ENCODE data around the gene PLD2. TPM values are rescaled to one million over a fixed set of nuclear protein-coding genes. Genes with fewer than 3 reads are reported as not detected.

The PLD2 gene
- total RNA-seq, 4 donors from 2014 or later: 10.2 to 21.3 (median 15.7) TPM

DNA sequence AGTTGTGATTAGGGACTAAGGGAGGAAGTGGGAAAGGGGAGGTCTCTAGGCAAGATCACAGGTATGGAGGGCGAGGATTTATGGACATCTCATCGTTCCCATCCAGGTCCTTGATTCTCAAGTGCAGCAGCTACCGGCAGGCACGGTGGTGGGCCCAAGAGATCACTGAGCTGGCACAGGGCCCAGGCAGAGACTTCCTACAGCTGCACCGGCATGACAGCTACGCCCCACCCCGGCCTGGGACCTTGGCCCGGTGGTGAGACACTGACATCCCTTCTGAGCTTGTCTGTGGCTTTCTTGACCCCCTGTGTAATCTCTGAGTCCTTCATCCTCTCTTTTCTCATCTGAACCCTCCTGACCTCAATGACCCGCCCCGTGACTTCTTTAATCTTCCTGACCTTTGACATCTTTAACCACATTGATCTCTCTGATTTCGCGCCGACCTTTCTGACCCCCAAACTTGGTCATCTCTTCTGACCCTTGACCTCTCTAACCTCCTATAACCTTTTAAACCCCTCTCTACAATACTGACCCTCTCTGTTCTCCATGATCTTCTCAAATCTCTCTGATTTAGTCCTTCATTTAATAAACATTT lies 3.8 kb downstream of the PLD2 start:
- TF ChIP-seq EP300 (IDR thresholded peaks at IDR 0.05): no peak
- Histone ChIP-seq H3K4me1 (peaks cover 0 to 26% (median 11%) of the 10 kb centered on the region in 3 donors), H3K9me3 (no peaks in the 10 kb centered on the region), H3K4me3 (no peak overlapping the region), H3K27ac (no peak overlapping the region), H3K27me3 (no peaks in the 10 kb centered on the region), H3K36me3 (peaks cover 0 to 48% of the 10 kb centered on the region in 2 donors)
- no peak for ATAC-seq
- 35 to 67% methylated on average over 2 to 12 of the region's 13 CpGs for WGBS, 2 donors (ENCODE audit: low coverage in 1 of 2)

DNA sequence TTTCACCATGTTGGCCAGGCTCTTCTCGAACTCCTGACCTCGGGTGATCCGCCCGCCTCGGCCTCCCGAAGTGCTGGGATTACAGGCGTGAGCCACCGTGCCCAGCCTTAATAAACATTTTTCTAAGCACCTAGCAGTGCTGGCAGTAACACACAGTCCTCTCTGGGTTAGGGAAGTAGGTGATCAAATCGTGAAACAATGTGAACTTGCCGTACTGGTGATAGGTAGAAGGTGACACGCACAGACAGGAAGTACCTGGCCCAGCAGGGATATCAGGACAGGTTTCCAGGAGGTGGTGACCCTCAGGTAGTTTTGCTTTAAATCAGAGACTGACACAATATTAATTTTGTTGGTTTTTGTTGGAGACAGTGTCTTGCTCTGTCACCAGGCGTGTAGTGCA lies 4.5 kb downstream of the PLD2 start:
- WGBS, 2 donors (ENCODE audit: low coverage in 1 of 2): 89 to 90% methylated on average over 1 to 6 of the region's 12 CpGs
- ATAC-seq: no peak
- H3K36me3 ChIP-seq: peaks cover 0 to 55% of the 10 kb centered on the region in 2 donors

DNA sequence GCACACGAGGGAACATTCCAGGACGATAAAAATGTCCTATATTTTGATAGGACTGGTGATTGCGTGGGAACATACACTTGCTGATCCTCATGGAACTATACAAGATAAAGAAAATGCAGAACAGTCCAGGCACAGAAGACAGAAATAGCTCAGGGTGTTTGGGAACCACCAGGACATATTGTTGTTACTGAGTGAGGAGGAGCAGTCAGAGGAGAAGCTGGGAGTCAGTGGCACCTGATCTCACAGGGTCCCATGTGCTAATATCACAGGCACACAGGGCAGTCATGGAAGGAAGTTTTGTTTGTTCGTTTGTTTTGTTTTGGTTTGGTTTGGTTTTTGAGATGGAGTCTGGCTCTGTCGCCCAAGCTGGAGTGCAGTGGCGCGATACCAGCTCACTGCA lies 5.7 kb downstream of the PLD2 start:
- 78 to 79% methylated on average over 2 to 7 of the region's 7 CpGs for WGBS, 2 donors (ENCODE audit: low coverage in 1 of 2)
- TF ChIP-seq POLR2AphosphoS5 (IDR thresholded peaks at IDR 0.05) (no peak), POLR2A (IDR thresholded peaks at IDR 0.05) (no peak), EP300 (IDR thresholded peaks at IDR 0.05) (no peak)
- TF ChIP-seq, protein P1, sequence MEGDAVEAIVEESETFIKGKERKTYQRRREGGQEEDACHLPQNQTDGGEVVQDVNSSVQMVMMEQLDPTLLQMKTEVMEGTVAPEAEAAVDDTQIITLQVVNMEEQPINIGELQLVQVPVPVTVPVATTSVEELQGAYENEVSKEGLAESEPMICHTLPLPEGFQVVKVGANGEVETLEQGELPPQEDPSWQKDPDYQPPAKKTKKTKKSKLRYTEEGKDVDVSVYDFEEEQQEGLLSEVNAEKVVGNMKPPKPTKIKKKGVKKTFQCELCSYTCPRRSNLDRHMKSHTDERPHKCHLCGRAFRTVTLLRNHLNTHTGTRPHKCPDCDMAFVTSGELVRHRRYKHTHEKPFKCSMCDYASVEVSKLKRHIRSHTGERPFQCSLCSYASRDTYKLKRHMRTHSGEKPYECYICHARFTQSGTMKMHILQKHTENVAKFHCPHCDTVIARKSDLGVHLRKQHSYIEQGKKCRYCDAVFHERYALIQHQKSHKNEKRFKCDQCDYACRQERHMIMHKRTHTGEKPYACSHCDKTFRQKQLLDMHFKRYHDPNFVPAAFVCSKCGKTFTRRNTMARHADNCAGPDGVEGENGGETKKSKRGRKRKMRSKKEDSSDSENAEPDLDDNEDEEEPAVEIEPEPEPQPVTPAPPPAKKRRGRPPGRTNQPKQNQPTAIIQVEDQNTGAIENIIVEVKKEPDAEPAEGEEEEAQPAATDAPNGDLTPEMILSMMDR (IDR thresholded peaks at IDR 0.05): no peak
- ATAC-seq: no peak

More for the DNA sequence above, 4.5 kb downstream of the PLD2 start:
- Histone ChIP-seq H3K9me3 (no peaks in the 10 kb centered on the region), H3K4me3 (no peak overlapping the region), H3K27me3 (no peaks in the 10 kb centered on the region), H3K4me1 (peaks cover 0 to 19% (median 11%) of the 10 kb centered on the region in 3 donors), H3K27ac (no peak overlapping the region)
- TF ChIP-seq, protein P1 (IDR thresholded peaks at IDR 0.05): no peak
- TF ChIP-seq EP300 (IDR thresholded peaks at IDR 0.05) (no peak), POLR2AphosphoS5 (IDR thresholded peaks at IDR 0.05) (no peak), POLR2A (IDR thresholded peaks at IDR 0.05) (no peak)

DNA sequence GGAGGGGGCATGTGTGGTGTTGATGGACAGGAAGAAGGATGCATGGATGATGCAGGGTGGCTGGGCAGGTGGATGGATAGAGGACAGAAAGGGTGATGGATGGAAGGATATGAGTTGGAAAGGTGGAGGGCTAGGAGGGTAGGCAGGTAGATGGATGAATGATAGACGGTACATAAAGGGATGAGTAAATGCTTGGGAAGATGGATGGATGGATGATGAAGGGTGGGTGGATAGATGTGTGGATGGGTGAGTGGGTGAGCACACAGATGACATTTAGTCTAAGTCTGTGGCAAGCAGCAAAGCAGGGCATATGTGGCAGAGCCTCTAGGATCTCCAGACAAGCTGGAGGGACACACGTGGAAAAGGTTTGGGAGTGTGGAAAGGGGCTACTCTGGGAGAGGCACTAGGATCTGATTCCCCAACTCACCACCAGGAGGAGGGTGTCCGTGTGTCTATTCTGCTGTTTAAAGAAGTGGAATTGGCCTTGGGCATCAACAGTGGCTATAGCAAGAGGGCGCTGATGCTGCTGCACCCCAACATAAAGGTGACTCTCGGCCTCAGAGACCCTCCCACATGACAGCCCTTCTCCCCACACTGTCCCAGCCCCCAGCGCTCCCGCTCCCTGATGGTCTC lies 8.2 kb downstream of the PLD2 start:
- ATAC-seq: no peak
- Histone ChIP-seq H3K27me3 (no peaks in the 10 kb centered on the region), H3K9me3 (no peaks in the 10 kb centered on the region), H3K4me3 (no peak overlapping the region), H3K4me1 (no peaks in the 10 kb centered on the region), H3K36me3 (peaks cover 0 to 77% of the 10 kb centered on the region in 2 donors), H3K27ac (no peak overlapping the region)
- WGBS, 2 donors (ENCODE audit: low coverage in 1 of 2): 76 to 79% methylated on average over 5 to 7 of the region's 7 CpGs
- TF ChIP-seq EP300 (IDR thresholded peaks at IDR 0.05) (no peak), POLR2A (IDR thresholded peaks at IDR 0.05) (no peak), POLR2AphosphoS5 (IDR thresholded peaks at IDR 0.05) (no peak)
- TF ChIP-seq, protein P1 (IDR thresholded peaks at IDR 0.05): no peak

More for the DNA sequence above, 5.7 kb downstream of the PLD2 start:
- H3K27ac ChIP-seq: no peak overlapping the region
- H3K9me3 ChIP-seq: no peaks in the 10 kb centered on the region
- H3K27me3 ChIP-seq: no peaks in the 10 kb centered on the region
- peaks cover 0 to 12% (median 9%) of the 10 kb centered on the region in 3 donors for H3K4me1 ChIP-seq
- peaks cover 0 to 67% of the 10 kb centered on the region in 2 donors for H3K36me3 ChIP-seq
- H3K4me3 ChIP-seq: no peak overlapping the region

DNA sequence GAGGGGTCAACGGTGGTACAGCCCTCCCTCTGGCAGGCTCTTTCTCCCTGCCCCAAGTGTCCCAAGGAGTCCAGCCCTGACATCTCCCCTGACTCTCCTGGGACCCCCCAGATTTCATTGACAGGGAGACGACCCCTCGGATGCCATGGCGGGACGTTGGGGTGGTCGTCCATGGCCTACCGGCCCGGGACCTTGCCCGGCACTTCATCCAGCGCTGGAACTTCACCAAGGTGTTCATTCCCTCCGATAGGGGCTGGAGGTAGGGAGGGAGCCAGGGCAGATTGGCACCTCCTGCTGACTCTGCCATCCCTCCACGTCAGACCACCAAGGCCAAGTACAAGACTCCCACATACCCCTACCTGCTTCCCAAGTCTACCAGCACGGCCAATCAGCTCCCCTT lies 9.9 kb downstream of the PLD2 start:
- no peaks in the 10 kb centered on the region for H3K4me1 ChIP-seq
- peaks cover 0 to 77% of the 10 kb centered on the region in 2 donors for H3K36me3 ChIP-seq
- no peak overlapping the region for H3K27ac ChIP-seq
- H3K4me3 ChIP-seq: no peak overlapping the region
- WGBS, 2 donors (ENCODE audit: low coverage in 1 of 2): 80 to 100% methylated on average over 1 of the region's 13 CpGs
- H3K9me3 ChIP-seq: no peaks in the 10 kb centered on the region
- TF ChIP-seq, protein P1 (IDR thresholded peaks at IDR 0.05): no peak
- no peak for ATAC-seq
- no peaks in the 10 kb centered on the region for H3K27me3 ChIP-seq

Measured in gastroesophageal sphincter (tissue), 4 donors.